AG10803 (cell line): ENCODE data around the gene HK1.

Experiments used
- DNase-seq: peaks from one replicate; pipeline ENCODE4 v3.0.0; 2010; ENCODE audit warnings: low read depth
- H3K4me3 ChIP-seq: 2 replicates; pipeline ENCODE4 v1.5.1; 2011; ENCODE audit warnings: mild to moderate bottlenecking, low read length, control low read depth
- CTCF ChIP-seq: conservative IDR thresholded peaks from 2 replicates; pipeline ENCODE4 v1.5.1; 2011; ENCODE audit warnings: mild to moderate bottlenecking, low read length, control low read depth, inconsistent platforms

Gene HK1

GRCh38 chr10:69311309-69311708, 33.0 kb downstream of the HK1 start:
- no peak for DNase-seq
- TF ChIP-seq CTCF = no peak

DNA sequence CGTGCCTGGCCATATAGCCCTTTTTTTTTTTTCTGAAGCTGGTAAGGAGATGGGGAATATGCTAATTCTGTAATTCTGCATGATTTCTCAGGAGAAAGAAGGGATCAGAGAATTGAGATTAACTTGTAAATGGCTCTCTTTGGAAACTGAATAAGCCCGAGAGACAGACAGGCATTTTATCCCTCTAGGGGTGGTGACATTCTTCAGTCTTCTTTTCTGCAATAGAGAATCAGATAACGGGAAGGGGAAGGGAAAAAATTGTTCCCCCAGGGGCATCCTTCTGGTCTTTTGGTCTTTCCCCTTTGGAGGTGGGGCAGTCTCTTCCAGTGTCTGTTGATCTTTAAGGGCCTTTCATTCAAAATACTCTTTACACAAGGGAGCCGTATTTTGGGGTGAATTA, 34.2 kb downstream of the HK1 start:
- H3K4me3 ChIP-seq = no peak overlapping the region
- DNase-seq = no peak
- no peak for TF ChIP-seq CTCF

More at GRCh38 chr10:69311309-69311708, 33.0 kb downstream of the HK1 start:
- H3K4me3 ChIP-seq = no peak overlapping the region

DNA sequence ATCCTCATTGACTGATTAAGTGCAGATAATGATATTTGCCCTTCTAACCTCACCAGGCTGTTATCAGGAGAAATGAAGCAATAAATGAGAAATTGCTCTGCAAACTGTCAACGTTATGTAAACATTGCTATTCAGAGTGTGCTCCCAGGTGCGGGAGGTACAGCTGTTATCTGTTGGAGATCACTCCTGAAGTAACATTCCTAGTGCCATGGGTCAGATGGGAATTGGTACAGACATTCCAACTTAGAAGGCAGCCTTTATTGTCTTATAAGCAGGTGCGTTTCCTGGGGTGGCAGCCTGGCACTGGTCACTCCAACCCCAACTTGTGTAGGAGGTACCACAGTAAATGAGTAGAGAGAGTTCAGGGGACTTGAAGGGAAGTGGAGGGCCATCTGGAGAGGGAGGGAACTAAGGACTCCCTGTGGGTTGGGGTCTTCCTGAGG, 36.8 kb downstream of the HK1 start:
- DNase-seq = no peak
- TF ChIP-seq CTCF = no peak
- no peak overlapping the region for H3K4me3 ChIP-seq

GRCh38 chr10:69315610-69316312, 37.5 kb downstream of the HK1 start:
- no peak for TF ChIP-seq CTCF
- DNase-seq = no peak
- H3K4me3 ChIP-seq = no peak overlapping the region

- H3K4me3 ChIP-seq = no peak overlapping the region
- no peak for TF ChIP-seq CTCF
- DNase-seq = peak; percentile 46
Measured at GRCh38 chr10:69316313-69317059, 38.2 kb downstream of the HK1 start.

- DNase-seq = no peak
- H3K4me3 ChIP-seq = no peak overlapping the region
- TF ChIP-seq CTCF = no peak
Measured at GRCh38 chr10:69317175-69317604, 38.9 kb downstream of the HK1 start.
